ENCODE data around the gene DMKN. TPM values are rescaled to one million over a fixed set of nuclear protein-coding genes. Genes with fewer than 3 reads are reported as not detected.
"Not testable (repeated sequence)": the region's sequence is repeated elsewhere in the genome, so short reads cannot be mapped to it uniquely, and the experiment has no call there.

Gene DMKN
- total and polyA plus RNA-seq, 4 donors = 1.4 to 9.4 (median 2.4) TPM

DNA sequence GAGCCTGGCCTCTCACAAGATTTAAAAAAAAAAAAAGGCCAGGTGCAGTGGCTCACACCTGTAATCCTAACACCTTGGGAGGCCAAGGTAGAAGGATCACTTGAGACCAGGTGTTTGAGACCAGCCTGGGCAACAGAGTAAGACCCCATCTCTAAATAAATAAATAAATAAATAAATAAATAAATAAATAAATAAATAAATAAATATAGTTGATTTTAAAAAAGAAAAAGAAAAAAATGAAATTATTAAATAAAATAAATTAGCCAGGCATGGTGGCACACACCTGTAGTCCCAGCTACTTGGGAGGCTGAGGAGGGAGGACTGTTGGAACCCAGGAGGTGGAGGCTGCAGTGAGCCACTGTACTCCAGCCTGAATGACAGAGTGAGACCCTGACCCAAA lies 51.7 kb downstream of the DMKN start:
- H3K4me3 ChIP-seq (ENCODE audit: low read depth in 1 of 3, low read length in 3 of 3); H3K27ac ChIP-seq (ENCODE audit: low read depth in 1 of 2, low read length in 2 of 2); H3K36me3 ChIP-seq (ENCODE audit: control insufficient read depth in 4 of 4, insufficient read depth in 3 of 4, low read depth in 1 of 4, low read length in 3 of 4); H3K27me3 ChIP-seq (ENCODE audit: control insufficient read depth in 4 of 4, insufficient read depth in 4 of 4, low read length in 3 of 4); DNase-seq (ENCODE audit: low spot score); H3K9me3 ChIP-seq (ENCODE audit: control insufficient read depth in 4 of 4, low read length in 3 of 4); H3K9ac ChIP-seq (ENCODE audit: low read depth in 1 of 2, low read length in 2 of 2): not testable (repeated sequence)
- peaks cover 11 to 43% (median 30%) of the 10 kb centered on the region in 4 donors for H3K4me1 ChIP-seq (ENCODE audit: control insufficient read depth in 4 of 4, insufficient read depth in 4 of 4, low read length in 3 of 4)

DNA sequence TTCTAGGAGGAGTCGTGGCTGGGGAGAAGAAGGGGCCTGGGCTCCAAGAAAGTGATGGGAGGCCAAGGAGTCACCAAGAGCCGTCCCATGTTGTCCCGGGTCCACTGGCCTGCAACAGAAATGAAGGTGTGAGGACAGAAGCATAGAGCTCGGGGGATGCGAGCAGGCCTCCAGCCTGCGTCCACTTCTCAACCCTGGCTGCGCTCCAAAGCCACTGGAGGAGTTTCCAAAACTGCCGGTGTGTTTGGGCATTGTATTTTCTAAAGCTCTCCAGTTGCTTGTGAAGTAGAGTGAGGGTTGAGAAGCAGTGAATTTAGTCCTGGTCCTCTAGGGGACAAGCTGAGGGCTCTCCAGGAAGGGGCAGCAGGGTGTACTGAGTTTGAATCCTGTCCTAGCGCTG lies 52.4 kb downstream of the DMKN start:
- H3K4me1 ChIP-seq (ENCODE audit: control insufficient read depth in 4 of 4, insufficient read depth in 4 of 4, low read length in 3 of 4) = peaks cover 11 to 43% (median 30%) of the 10 kb centered on the region in 4 donors
- DNase-seq (ENCODE audit: low spot score) = no peak
- no peaks in the 10 kb centered on the region for H3K36me3 ChIP-seq (ENCODE audit: control insufficient read depth in 4 of 4, insufficient read depth in 3 of 4, low read depth in 1 of 4, low read length in 3 of 4)
- 74% methylated on average over 9 of the region's 9 CpGs for WGBS
- no peak overlapping the region for H3K27ac ChIP-seq (ENCODE audit: low read depth in 1 of 2, low read length in 2 of 2)
- H3K9me3 ChIP-seq (ENCODE audit: control insufficient read depth in 4 of 4, low read length in 3 of 4) = no peaks in the 10 kb centered on the region
- no peak overlapping the region for H3K4me3 ChIP-seq (ENCODE audit: low read depth in 1 of 3, low read length in 3 of 3)
- TF ChIP-seq FOXA2 (IDR thresholded peaks at IDR 0.05) (no peak), TAF1 (conservative IDR thresholded peaks at IDR 0.05) (no peak), HNF4A (conservative IDR thresholded peaks at IDR 0.05) (no peak), JUND (IDR thresholded peaks at IDR 0.05) (no peak), SP1 (IDR thresholded peaks at IDR 0.05) (no peak), NR2F2 (IDR thresholded peaks at IDR 0.05) (no peak), RAD21 (IDR thresholded peaks at IDR 0.05) (no peak), RXRA (IDR thresholded peaks at IDR 0.05) (no peak), EGR1 (IDR thresholded peaks at IDR 0.05; ENCODE audit: low read depth in 2 of 2) (no peak)
- TF ChIP-seq, protein P1, sequence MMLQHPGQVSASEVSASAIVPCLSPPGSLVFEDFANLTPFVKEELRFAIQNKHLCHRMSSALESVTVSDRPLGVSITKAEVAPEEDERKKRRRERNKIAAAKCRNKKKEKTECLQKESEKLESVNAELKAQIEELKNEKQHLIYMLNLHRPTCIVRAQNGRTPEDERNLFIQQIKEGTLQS (IDR thresholded peaks at IDR 0.05) = no peak
- TF ChIP-seq, protein P2, sequence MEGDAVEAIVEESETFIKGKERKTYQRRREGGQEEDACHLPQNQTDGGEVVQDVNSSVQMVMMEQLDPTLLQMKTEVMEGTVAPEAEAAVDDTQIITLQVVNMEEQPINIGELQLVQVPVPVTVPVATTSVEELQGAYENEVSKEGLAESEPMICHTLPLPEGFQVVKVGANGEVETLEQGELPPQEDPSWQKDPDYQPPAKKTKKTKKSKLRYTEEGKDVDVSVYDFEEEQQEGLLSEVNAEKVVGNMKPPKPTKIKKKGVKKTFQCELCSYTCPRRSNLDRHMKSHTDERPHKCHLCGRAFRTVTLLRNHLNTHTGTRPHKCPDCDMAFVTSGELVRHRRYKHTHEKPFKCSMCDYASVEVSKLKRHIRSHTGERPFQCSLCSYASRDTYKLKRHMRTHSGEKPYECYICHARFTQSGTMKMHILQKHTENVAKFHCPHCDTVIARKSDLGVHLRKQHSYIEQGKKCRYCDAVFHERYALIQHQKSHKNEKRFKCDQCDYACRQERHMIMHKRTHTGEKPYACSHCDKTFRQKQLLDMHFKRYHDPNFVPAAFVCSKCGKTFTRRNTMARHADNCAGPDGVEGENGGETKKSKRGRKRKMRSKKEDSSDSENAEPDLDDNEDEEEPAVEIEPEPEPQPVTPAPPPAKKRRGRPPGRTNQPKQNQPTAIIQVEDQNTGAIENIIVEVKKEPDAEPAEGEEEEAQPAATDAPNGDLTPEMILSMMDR (IDR thresholded peaks at IDR 0.05; ENCODE audit: low read depth, low read length, missing input control) = no peak
- no peaks in the 10 kb centered on the region for H3K27me3 ChIP-seq (ENCODE audit: control insufficient read depth in 4 of 4, insufficient read depth in 4 of 4, low read length in 3 of 4)
- H3K9ac ChIP-seq (ENCODE audit: low read depth in 1 of 2, low read length in 2 of 2) = no peak overlapping the region

DNA sequence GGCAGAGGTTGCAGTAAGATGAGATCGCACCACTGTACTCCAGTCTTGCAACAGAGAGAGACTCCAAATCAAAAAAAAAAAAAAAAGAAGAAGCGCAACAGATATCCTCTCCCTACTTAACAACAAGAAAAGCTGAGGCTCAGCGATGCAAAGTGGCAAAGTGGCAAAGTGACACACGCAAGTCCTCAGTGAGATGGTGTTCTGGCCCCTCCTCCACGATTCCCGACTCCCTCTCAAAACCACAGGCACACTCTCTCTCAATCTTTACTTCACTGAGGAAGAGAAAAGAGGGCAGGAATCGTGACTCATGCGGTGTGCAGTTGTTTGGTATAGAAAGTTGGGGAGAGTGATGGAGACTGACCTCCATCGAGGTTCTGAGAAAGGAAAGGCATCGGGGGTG lies 52.8 kb downstream of the DMKN start:
- Histone ChIP-seq H3K9ac (ENCODE audit: low read depth in 1 of 2, low read length in 2 of 2) (no peak overlapping the region), H3K27ac (ENCODE audit: low read depth in 1 of 2, low read length in 2 of 2) (no peak overlapping the region), H3K4me3 (ENCODE audit: low read depth in 1 of 3, low read length in 3 of 3) (no peak overlapping the region), H3K4me1 (ENCODE audit: control insufficient read depth in 4 of 4, insufficient read depth in 4 of 4, low read length in 3 of 4) (peaks cover 11 to 43% (median 30%) of the 10 kb centered on the region in 4 donors), H3K36me3 (ENCODE audit: control insufficient read depth in 4 of 4, insufficient read depth in 3 of 4, low read depth in 1 of 4, low read length in 3 of 4) (no peaks in the 10 kb centered on the region), H3K27me3 (ENCODE audit: control insufficient read depth in 4 of 4, insufficient read depth in 4 of 4, low read length in 3 of 4) (no peaks in the 10 kb centered on the region), H3K9me3 (ENCODE audit: control insufficient read depth in 4 of 4, low read length in 3 of 4) (no peaks in the 10 kb centered on the region)
- no peak for DNase-seq (ENCODE audit: low spot score)
- 89% methylated on average over 10 of the region's 10 CpGs for WGBS
- TF ChIP-seq, protein P3, sequence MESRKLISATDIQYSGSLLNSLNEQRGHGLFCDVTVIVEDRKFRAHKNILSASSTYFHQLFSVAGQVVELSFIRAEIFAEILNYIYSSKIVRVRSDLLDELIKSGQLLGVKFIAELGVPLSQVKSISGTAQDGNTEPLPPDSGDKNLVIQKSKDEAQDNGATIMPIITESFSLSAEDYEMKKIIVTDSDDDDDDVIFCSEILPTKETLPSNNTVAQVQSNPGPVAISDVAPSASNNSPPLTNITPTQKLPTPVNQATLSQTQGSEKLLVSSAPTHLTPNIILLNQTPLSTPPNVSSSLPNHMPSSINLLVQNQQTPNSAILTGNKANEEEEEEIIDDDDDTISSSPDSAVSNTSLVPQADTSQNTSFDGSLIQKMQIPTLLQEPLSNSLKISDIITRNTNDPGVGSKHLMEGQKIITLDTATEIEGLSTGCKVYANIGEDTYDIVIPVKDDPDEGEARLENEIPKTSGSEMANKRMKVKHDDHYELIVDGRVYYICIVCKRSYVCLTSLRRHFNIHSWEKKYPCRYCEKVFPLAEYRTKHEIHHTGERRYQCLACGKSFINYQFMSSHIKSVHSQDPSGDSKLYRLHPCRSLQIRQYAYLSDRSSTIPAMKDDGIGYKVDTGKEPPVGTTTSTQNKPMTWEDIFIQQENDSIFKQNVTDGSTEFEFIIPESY (IDR thresholded peaks at IDR 0.05) = no peak
- TF ChIP-seq TAF1 (conservative IDR thresholded peaks at IDR 0.05) = no peak
- TF ChIP-seq GABPA (IDR thresholded peaks at IDR 0.05 in 1 of 2, conservative IDR thresholded peaks at IDR 0.05 in 1 of 2) = no peak
- TF ChIP-seq, protein P4, sequence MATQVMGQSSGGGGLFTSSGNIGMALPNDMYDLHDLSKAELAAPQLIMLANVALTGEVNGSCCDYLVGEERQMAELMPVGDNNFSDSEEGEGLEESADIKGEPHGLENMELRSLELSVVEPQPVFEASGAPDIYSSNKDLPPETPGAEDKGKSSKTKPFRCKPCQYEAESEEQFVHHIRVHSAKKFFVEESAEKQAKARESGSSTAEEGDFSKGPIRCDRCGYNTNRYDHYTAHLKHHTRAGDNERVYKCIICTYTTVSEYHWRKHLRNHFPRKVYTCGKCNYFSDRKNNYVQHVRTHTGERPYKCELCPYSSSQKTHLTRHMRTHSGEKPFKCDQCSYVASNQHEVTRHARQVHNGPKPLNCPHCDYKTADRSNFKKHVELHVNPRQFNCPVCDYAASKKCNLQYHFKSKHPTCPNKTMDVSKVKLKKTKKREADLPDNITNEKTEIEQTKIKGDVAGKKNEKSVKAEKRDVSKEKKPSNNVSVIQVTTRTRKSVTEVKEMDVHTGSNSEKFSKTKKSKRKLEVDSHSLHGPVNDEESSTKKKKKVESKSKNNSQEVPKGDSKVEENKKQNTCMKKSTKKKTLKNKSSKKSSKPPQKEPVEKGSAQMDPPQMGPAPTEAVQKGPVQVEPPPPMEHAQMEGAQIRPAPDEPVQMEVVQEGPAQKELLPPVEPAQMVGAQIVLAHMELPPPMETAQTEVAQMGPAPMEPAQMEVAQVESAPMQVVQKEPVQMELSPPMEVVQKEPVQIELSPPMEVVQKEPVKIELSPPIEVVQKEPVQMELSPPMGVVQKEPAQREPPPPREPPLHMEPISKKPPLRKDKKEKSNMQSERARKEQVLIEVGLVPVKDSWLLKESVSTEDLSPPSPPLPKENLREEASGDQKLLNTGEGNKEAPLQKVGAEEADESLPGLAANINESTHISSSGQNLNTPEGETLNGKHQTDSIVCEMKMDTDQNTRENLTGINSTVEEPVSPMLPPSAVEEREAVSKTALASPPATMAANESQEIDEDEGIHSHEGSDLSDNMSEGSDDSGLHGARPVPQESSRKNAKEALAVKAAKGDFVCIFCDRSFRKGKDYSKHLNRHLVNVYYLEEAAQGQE (IDR thresholded peaks at IDR 0.05) = no peak
- TF ChIP-seq RAD21 (IDR thresholded peaks at IDR 0.05) = no peak
- TF ChIP-seq EGR1 (IDR thresholded peaks at IDR 0.05; ENCODE audit: low read depth in 2 of 2) = no peak
- TF ChIP-seq RXRA (IDR thresholded peaks at IDR 0.05) = no peak
- no peak for TF ChIP-seq SP1 (IDR thresholded peaks at IDR 0.05)
- no peak for TF ChIP-seq FOXA1 (IDR thresholded peaks at IDR 0.05)
- TF ChIP-seq FOXA2 (IDR thresholded peaks at IDR 0.05) = no peak
- TF ChIP-seq HNF4G (IDR thresholded peaks at IDR 0.05) = no peak
- TF ChIP-seq NR2F2 (IDR thresholded peaks at IDR 0.05) = no peak
- TF ChIP-seq JUND (IDR thresholded peaks at IDR 0.05) = no peak
- TF ChIP-seq HNF4A (conservative IDR thresholded peaks at IDR 0.05) = no peak
